Adrenal gland (tissue), 5 donors: ENCODE measurements around the gene MGAT5.

Experiments used
- CTCF ChIP-seq, 6 experiments: fragments of 450-650 bp in 4 of 6; fragments of 200-600 bp in 2 of 6; sonication (generic) in 1 of 6; IDR thresholded peaks; 1 replicate in 5 of 6; 2 replicates in 1 of 6; pipeline versions ENCODE4 v1.5.1 to v1.8.0; 2016 to 2021; ENCODE audit warnings: antibody characterized with exemption in 6 of 6, mild to moderate bottlenecking in 2 of 6, moderate library complexity in 1 of 6
- POLR2A ChIP-seq, 2 donors: fragments of 450-650 bp; IDR thresholded peaks; one replicate each; pipeline ENCODE4 v1.6.1; 2017; ENCODE audit warnings: antibody characterized with exemption in 2 of 2, mild to moderate bottlenecking in 2 of 2, moderate library complexity in 1 of 2
- donor health status: DM: no; HTN: no; CAD: no.

GRCh38 chr2:134281815-134282419, 28.0 kb downstream of the MGAT5 start:
- no peak for TF ChIP-seq CTCF (IDR thresholded peaks at IDR 0.05)
- TF ChIP-seq POLR2A (IDR thresholded peaks at IDR 0.05): no peak
